Sigmoid colon (tissue), 4 donors: Measurements from ENCODE around the gene PRPH2.

Experiments used
- CTCF ChIP-seq, 4 experiments: fragments of 450-650 bp in 3 of 4; fragments of 200-600 bp in 1 of 4; IDR thresholded peaks; one replicate each; pipeline ENCODE4 v1.5.1; 2016 to 2019; ENCODE audit warnings: antibody characterized with exemption in 4 of 4, mild to moderate bottlenecking in 3 of 4, moderate library complexity in 2 of 4
- EP300 ChIP-seq, 4 donors: sonication (generic); formaldehyde crosslinking; IDR thresholded peaks; one replicate each; pipeline ENCODE4 v1.6.1; 2017; ENCODE audit warnings: antibody characterized with exemption in 4 of 4
- POLR2A ChIP-seq, 2 donors: fragments of 450-650 bp; IDR thresholded peaks; one replicate each; pipeline ENCODE4 v1.6.1; 2016; ENCODE audit warnings: antibody characterized with exemption in 2 of 2, mild to moderate bottlenecking in 2 of 2, moderate library complexity in 2 of 2
- POLR2AphosphoS5 ChIP-seq, 4 donors: sonication (generic); formaldehyde crosslinking; IDR thresholded peaks; one replicate each; pipeline ENCODE4 v1.6.1; 2017; ENCODE audit warnings: antibody characterized with exemption in 4 of 4

DNA sequence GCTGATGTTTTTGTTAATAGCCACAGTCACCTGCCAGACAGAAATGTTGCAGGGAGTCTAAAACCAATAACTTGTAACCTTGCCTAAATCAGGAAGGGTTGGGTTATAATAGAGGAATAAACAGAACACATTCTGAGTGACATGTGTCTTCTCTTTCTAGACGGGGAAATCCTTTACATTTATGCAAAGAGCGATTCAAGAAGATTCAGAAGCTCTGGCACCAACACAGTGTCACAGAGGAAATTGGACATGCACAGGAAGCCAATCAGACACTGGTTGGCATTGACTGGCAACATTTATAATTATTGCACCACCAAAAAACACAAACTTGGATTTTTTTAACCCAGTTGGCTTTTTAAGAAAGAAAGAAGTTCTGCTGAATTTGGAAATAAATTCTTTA is 31.5 kb downstream of the PRPH2 start:
- no peak for TF ChIP-seq CTCF (IDR thresholded peaks at IDR 0.05)
- TF ChIP-seq POLR2AphosphoS5 (IDR thresholded peaks at IDR 0.05), result no peak
- TF ChIP-seq POLR2A (IDR thresholded peaks at IDR 0.05), result no peak
- no peak for TF ChIP-seq EP300 (IDR thresholded peaks at IDR 0.05)
